ENCODE measurements around the gene NKD1.

Gene NKD1

DNA sequence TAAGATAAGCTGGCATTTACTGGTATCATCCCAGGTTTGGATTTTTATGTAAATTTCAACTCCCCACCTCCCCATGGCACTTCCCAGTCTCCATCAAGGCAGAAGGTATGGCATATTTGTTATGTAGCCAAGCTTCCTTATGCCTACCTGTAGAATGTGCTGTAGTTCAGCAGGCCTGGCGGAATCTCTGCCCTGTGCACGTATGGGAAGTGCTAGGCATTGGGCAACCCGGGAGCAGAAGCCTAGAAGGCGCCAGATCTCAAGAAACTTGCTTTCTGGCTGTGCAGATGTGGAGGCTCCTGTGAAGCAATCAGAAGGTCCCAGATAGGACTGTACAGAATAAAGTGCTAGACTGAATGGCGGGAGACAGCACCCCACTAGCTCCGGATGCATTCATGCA is 68.2 kb downstream of the NKD1 start:
- no peak for DNase-seq

DNA sequence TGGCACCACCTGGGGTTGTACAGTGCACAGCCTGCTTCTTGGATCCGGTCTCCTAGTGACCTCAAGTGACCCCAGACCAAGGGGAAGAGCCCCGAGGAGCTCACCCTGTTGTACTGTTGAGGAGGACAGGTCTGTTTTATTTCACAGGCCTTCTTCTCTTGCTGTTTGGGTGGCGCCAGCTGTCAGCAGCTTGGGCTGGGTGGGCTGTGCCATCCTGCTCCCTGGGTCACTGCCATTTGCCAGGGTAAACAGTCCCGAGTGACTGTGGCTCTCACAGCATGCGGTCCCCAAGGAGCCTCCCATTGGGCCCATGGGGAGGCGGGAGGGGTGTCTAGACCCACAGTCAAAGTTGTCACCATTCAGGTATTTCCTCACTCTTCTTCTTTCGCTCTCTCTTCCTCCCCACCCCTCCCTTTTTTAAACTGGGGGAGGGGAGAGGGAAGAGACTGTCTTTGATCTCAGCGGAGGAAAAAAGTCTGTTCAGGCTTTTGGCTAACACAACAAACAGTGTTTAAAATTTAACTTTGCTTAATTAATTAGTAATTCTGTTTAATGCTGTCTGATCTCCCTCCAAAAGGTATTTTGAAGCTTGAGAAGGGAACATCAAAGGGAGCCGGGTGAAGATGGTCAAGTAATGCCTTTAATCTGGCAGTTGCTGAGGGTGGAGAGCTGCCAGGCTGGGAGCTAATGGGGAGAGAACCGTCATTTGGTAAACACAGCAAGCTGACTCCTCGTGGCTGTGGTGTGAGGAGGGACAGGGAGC is 68.9 kb downstream of the NKD1 start:
- no peak for DNase-seq

DNA sequence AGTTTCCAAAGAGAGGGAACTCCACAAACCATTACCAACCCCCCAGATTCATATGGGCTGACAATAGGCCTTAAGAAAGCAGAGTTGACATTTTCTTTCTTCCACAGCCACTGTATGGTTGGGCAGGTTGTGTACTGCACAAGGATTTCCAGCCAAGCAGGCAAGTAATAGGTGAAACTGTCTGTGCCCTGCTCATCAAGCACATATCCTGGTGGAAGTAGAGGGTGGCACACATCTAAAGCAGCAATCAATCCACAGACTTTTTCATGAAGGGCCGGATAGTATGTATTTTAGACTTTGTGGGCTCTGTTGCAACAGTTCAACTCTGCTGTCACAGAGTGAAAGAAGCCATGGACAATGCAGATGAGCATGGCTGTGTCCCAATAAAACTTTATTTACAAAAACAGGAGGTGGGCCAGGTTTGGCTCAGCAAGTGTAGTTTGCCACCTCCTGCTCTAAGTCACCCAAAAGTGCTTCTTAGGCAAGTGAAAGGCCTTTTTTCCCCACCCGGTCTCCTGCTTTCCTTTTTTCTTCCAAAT is 69.5 kb downstream of the NKD1 start:
- DNase-seq = no peak

DNA sequence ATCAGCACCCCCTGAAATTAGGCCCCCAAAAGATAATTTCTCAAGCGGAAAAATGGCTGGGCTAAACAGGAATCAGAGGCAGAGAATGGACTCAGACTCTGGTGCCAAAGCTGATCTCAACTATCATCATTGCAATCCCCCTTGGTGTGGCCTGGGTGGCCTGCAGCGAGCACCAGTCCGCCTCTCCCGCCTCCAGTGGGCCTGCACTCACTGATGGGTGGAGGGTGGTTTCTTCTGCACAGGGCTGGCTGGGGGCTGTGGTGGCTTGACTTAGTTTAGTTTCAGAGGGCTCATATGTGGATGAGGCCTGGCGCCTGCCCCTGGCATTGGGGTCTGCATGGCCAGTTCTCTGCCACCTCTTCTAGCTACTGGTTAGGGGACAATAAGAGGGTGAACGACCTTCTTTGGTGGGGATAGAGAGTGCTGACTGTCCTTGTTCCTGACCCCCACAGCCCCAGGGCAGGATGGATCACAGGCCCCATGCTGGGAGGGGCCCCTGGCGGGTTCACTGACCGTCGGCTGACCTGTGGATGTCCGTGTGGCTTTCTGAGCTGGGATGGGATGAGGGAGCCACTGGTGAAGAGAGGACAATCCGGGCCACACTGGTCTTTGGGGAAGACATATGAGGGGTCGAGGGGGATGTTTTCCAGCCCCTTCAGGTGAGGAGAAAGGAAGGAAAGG is 70.2 kb downstream of the NKD1 start:
- no peak for DNase-seq

- DNase-seq = no peak
Observed at GRCh38 chr16:50619702-50620491, 71.7 kb downstream of the NKD1 start.

GRCh38 chr16:50620646-50621451 is 72.7 kb downstream of the NKD1 start:
- no peak for DNase-seq

GRCh38 chr16:50621452-50621792 is 73.2 kb downstream of the NKD1 start:
- no peak for DNase-seq

GRCh38 chr16:50622029-50622428 is 73.8 kb downstream of the NKD1 start:
- DNase-seq = no peak

- no peak for DNase-seq
Observed at GRCh38 chr16:50622643-50623369, 74.6 kb downstream of the NKD1 start.

- no peak for DNase-seq
Observed at GRCh38 chr16:50624449-50624970, 76.3 kb downstream of the NKD1 start.

DNA sequence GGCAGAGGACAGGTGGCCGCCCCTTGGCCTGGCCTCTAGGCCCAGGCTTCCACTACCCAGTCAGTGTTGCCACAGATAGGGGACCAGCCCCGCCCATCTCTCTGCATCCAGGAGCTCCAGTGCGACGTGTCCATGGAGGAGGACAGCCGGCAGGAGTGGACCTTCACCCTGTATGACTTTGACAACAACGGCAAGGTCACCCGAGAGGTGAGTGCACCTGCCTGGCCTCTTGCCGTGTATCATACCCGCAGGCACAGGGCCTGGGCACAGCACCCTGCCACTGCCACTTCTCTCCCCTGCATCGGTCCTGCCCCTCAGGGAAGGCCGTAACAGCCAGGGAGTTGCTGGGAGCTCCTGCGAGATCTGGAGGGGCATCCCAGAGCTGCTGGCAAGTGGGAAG is 77.2 kb downstream of the NKD1 start:
- DNase-seq = no peak

DNA sequence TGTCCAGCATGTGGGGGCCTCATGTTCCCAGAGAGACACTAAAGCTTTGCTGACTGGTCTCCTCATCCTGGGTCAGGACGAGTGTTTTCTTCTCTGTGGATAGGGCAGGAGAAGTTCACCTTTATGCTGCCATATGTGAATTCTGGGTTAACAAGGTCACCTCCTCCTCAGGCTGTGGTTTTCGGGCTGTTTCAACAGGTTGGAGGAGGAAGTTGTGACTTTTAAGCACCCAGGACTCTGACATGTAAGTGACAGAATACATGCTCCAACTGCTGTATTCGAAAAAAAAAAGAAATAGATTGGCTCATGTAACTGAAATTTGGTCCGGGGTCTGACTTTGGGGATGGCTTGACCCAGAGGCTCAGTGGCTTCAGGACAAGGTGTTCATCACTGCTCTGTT is 78.7 kb downstream of the NKD1 start:
- no peak for DNase-seq

DNA sequence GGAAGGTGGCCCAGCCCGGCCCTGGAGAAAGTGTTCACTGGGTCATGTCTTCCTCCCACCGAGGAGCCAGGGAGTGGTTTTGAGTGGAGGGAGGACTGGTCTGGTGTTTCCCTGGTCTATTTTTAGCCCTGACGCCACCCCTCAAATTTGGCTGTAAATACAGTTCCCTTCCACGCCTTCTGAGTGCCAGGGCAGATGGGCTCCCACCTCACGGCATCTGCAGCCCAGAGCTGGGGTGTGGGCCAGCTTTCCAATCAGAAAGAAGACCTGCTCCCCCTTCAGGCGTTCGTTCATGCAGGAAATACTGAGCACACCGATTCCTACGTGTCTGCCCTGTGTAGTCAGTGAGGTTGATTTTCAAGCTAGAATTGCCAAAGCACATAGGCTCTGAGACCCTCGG is 79.2 kb downstream of the NKD1 start:
- peak; percentile 42 for DNase-seq

- DNase-seq = no peak
Observed at GRCh38 chr16:50628156-50628802, 80.1 kb downstream of the NKD1 start.

GRCh38 chr16:50629334-50629733 is 81.1 kb downstream of the NKD1 start:
- no peak for DNase-seq

DNA sequence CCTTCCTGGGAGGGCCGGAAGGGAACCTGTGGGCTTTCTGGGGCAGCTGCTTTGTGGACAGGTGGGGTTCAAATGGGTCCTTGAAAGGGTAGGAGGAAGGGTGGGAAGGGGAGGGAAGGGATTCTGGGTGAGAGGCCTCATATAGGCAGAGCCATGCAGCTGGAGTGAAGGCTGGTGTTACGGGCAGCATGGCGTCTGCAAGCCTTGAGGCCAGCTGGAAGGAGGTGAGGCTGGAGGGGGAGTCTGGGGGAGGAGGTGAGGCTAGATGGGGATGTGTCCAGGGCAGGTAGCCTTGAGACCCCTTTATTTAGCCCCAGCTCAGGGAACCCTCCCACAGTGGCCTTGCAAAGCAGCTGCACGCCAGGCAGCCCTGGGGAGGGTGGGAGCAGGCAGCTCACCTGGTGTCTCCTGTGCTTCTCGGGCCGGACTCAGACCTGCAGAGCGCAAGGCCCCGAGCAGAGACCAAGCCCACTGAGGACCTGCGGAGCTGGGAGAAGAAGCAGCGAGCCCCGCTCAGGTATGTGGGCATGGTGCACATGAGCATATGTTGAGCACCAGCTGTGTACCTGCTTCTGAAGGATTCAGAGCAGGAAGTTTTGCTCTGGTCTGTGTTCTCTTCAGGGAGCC is 82.3 kb downstream of the NKD1 start:
- no peak for DNase-seq

DNA sequence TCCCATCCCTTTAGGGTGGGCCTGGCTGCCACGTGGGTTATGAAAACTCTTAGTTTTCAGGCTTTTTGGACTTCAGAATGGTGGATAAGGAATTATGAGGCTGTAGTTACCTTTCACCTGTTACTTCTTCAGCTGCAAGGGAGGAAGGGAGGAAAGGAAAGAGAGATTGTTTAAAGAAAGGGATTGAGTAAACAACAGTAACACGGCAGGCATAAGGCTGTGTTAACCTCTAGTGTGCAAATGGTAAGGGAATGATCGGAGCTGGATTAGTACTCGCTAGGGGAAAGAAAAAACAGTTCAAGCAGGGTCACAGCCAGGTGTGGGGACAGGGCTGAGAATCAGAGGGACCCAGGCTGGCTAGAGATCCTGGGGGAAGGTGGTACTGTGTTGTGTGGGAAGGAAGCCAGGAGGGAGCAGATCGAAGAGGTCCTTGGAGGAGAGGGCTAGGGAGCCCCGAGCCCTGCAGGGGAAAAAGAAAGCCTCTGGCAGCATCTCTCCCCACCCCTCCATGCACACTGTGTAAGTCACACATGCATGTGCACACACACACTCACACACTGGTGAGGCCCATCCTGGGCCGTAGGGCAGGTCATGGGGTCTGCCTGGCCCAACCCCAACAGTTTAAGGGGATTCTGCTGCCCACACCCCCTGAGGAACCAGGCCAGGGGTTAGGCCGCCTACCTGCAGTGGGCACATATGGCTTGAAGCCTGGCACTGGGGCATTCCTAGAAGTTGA is 83.2 kb downstream of the NKD1 start:
- DNase-seq = no peak

DNA sequence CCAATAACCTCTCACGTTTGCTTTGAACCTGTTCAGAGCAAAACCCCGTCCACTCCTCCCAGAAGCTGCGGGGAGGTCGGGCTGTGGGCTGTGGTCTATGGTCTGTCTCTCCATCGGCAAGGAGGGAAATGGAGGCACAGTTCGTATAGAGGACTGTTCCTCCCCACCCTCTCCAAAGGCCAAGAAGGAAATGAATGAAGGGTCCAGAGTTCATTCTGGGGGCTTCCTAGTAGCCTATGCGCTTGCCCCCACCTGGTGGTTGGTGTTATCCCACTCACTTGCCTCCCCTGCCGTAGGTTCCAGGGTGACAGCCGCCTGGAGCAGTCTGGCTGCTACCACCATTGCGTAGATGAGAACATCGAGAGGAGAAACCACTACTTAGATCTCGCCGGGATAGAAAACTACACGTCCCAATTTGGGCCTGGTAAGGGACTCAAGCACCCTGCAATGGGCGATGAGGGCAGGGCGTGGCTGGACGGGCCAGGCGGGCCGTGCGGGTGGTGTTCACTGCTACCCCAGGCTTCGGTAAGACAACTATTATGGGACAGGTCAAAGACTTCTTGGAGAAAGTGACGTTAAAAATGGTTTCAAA is 83.9 kb downstream of the NKD1 start:
- no peak for DNase-seq

DNA sequence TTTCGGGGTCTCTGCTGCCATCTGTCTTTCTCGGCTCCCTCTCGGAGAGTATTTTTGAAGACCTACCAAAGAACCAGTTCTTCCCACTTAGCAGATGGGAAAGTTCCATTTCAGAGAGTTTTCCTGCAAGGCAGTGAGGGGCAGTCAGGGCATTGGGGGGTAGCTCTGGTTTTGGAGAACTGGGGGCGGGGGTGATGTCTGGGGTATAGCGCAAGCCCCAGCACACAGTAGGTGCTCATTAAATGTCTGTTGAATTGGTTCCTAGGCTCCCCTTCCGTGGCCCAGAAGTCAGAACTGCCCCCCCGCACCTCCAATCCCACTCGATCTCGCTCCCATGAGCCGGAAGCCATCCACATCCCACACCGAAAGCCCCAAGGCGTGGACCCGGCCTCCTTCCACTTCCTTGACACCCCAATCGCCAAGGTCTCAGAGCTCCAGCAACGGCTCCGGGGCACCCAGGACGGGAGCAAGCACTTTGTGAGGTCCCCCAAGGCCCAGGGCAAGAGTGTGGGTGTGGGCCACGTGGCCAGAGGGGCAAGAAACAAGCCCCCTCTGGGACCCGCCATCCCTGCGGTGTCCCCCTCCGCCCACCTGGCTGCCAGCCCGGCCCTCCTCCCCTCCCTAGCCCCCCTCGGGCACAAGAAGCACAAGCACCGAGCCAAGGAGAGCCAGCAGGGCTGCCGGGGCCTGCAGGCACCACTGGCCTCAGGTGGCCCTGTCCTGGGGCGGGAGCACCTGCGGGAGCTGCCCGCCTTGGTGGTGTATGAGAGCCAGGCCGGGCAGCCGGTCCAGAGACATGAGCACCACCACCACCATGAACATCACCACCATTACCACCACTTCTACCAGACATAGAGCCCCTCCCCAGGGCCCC is 85.0 kb downstream of the NKD1 start:
- no peak for DNase-seq

All from retina (tissue), 1 donor.